Endothelial cell of umbilical vein (primary cell): ENCODE measurements around the gene SELENON. TPM values are rescaled to one million over a fixed set of nuclear protein-coding genes. Genes with fewer than 3 reads are reported as not detected.

Source experiments
- BruUV-seq: library from RNA; stranded (reverse); fragments of 400-500 nt; replicated peaks from 2 replicates; lab custom pipeline; 2021; lab: Mats Ljungman, UMichigan
- CTCF ChIA-PET: fragments of 300-600, 350-600 bp; sonication (Branson Sonifier 250); formaldehyde crosslinking; loops from one replicate; lab custom pipeline; 2021; ENCODE audit warnings: antibody characterized with exemption, inconsistent platforms; lab: Charles Lee
- POLR2A ChIA-PET: fragments of 300-600, 350-600 bp; sonication (Branson Sonifier 250); formaldehyde crosslinking; loops from one replicate; lab custom pipeline; 2021; ENCODE audit warnings: antibody characterized with exemption, inconsistent platforms; lab: Charles Lee
- DNase-seq: peaks from one replicate; pipeline ENCODE4 v3.0.0-alpha.2; 2011; ENCODE audit warnings: low read depth, low spot score
- FAIRE-seq: peaks from 2 replicates; lab custom pipeline; 2011; peaks lifted over from hg19 to GRCh38; lab: Jason Lieb, UNC
- H2AFZ ChIP-seq: 2 replicates; pipeline ENCODE4 v1.6.0; 2012; ENCODE audit warnings: low read depth, low read length, control low read depth, inconsistent platforms
- H3K27ac ChIP-seq: 2 replicates; pipeline ENCODE4 v1.5.1; 2011; ENCODE audit warnings: low read depth, mild to moderate bottlenecking, control low read depth, low read length, moderate library complexity; ENCODE audit not compliant: insufficient read depth
- H3K27me3 ChIP-seq, 2 experiments: 2 replicates each; pipeline versions ENCODE4 v1.6.0 to v1.6.1; 2011; ENCODE audit warnings: low read length in 2 of 2, mixed read lengths in 1 of 2; ENCODE audit not compliant: control insufficient read depth in 2 of 2, insufficient read depth in 2 of 2
- H3K36me3 ChIP-seq, 2 experiments: 2 replicates in 1 of 2; 3 replicates in 1 of 2; pipeline ENCODE4 v1.5.1; 2011; ENCODE audit warnings: low read length in 2 of 2, mild to moderate bottlenecking in 1 of 2, moderate library complexity in 1 of 2; ENCODE audit not compliant: control insufficient read depth in 2 of 2, insufficient read depth in 2 of 2; ENCODE audit errors: extremely low read depth in 1 of 2
- H3K4me1 ChIP-seq: 3 replicates; pipeline ENCODE4 v1.5.1; 2011; ENCODE audit warnings: mild to moderate bottlenecking, low read length; ENCODE audit not compliant: control insufficient read depth, insufficient read depth; ENCODE audit errors: extremely low read depth
- H3K4me2 ChIP-seq: 2 replicates; pipeline ENCODE4 v1.6.1; 2011; ENCODE audit warnings: low read length, control low read depth, mixed read lengths; ENCODE audit not compliant: insufficient read depth
- H3K4me3 ChIP-seq, 3 experiments: fragments of 200-600 bp in 1 of 3; sonication (generic), shearing (Covaris generic) in 1 of 3; replicated peaks in 1 of 3; 2 replicates each; pipeline ENCODE4 v1.5.1; 2011 to 2016; ENCODE audit warnings: control low read depth in 3 of 3, low read length in 3 of 3, mild to moderate bottlenecking in 2 of 3, inconsistent platforms in 1 of 3, low read depth in 1 of 3, moderate library complexity in 1 of 3; ENCODE audit not compliant: insufficient read depth in 1 of 3
- H3K79me2 ChIP-seq: 2 replicates; pipeline ENCODE4 v1.6.0; 2012; ENCODE audit warnings: low read length, inconsistent platforms; ENCODE audit not compliant: control insufficient read depth, insufficient read depth
- H3K9ac ChIP-seq: replicated peaks from 2 replicates; pipeline ENCODE3; 2011; ENCODE audit warnings: low read length, control low read depth; ENCODE audit not compliant: insufficient read depth; ENCODE audit errors: extremely low read depth
- H3K9me1 ChIP-seq: replicated peaks from 3 replicates; pipeline ENCODE4 v1.6.0; 2011; ENCODE audit warnings: mild to moderate bottlenecking, low read length; ENCODE audit not compliant: control insufficient read depth, insufficient read depth; ENCODE audit errors: extremely low read depth
- H3K9me3 ChIP-seq: replicated peaks from 2 replicates; pipeline ENCODE4 v1.5.1; 2012; ENCODE audit warnings: low read length, inconsistent platforms; ENCODE audit not compliant: control insufficient read depth, insufficient read depth
- H4K20me1 ChIP-seq: replicated peaks from 2 replicates; pipeline ENCODE3; 2011; ENCODE audit warnings: mild to moderate bottlenecking, low read length; ENCODE audit not compliant: control insufficient read depth, insufficient read depth; ENCODE audit errors: extremely low read depth
- FOS ChIP-seq: IDR thresholded peaks from 2 replicates; pipeline ENCODE4 v1.6.1; 2011; ENCODE audit warnings: mild to moderate bottlenecking, low read length, moderate library complexity, borderline replicate concordance; ENCODE audit not compliant: insufficient read depth
- GATA2 ChIP-seq: IDR thresholded peaks from 2 replicates; pipeline ENCODE4 v1.7.0; 2011; ENCODE audit warnings: low read depth, mild to moderate bottlenecking, moderate library complexity, mixed read lengths, low read length; ENCODE audit not compliant: insufficient read length, insufficient read depth
- JUN ChIP-seq: IDR thresholded peaks from 2 replicates; pipeline ENCODE4 v1.6.1; 2011; ENCODE audit warnings: borderline replicate concordance, low read depth; ENCODE audit not compliant: insufficient read length, insufficient read depth
- POLR2A ChIP-seq: IDR thresholded peaks from 2 replicates; pipeline ENCODE4 v1.6.1; 2012; ENCODE audit warnings: low read depth, mild to moderate bottlenecking, control low read depth, low read length
- dilution Hi-C: fragments of 300-500 bp; cut with MboI; formaldehyde crosslinking; loops from one replicate; pipeline ENCODE4 v1.15.0; 2019; ENCODE audit warnings: low sequenced_read_pairs; ENCODE audit not compliant: extremely low pct_ligation_motif_present
- intact Hi-C: fragments of 100-400 bp; cut with micrococcal nuclease; formaldehyde crosslinking; loops from one replicate; pipeline ENCODE4 v1.10.0; 2022
- polyA plus RNA-seq, 4 experiments: library from polyadenylated mRNA; depleted of rRNA in 3 of 4; stranded (reverse) in 3 of 4; unstranded in 1 of 4; fragments of >200 nt; gene quantifications; 2 replicates each; pipeline versions ENCODE4 v1.2.1 to v1.2.3, GENCODE V29; 2011 to 2012; ENCODE audit warnings: missing spikeins in 1 of 4
- total RNA-seq: library from RNA; stranded (reverse); gene quantifications from 2 replicates; pipeline ENCODE4 v1.2.3, GENCODE V29; 2021

The SELENON gene
- total and polyA plus RNA-seq, 2 donors (not counting 3 experiments of a cell fraction or from before 2014, with no cell fraction given), result 117 to 182 TPM

DNA sequence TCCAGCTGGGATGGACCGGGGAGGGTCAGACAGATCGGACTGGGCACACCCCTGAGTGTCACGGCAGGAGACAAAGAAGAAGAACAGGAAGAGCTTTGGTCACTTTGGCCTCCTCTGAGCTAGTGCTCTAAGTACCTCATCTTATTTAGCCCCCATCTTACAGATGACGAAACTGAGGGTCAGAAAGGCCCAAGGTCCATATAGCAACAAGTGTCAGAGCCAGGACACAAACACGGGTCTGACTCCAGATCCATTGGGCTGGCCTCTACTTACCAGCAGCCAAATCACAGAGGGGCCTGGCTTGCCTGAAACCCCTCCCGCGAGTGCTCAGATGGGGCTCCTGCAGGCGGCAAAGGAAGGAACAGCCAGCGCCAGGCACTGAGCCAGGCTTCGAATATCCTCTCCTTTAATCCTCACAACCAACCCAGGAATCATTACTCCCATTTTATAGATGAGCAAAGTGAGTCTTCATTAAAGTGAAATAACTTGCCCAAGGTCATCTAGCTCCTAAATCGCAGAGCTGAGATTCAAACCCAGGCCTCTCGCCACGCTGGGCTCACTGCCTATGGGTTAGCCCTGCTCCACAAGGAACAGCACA lies 25.7 kb upstream of the SELENON start:
- H3K27ac ChIP-seq, result no peak overlapping the region
- ChIA-PET CTCF (interaction anchor here (1.8 kb wide), 1 partner anchor 8 kb away, joined by 4 read pairs; no protein-coding TSS in a partner anchor), POLR2A (no interaction called here)
- H3K4me3 ChIP-seq, result no peak overlapping the region
- no peaks in the 10 kb centered on the region for H3K9me3 ChIP-seq
- no peaks in the 10 kb centered on the region for H3K27me3 ChIP-seq
- FAIRE-seq (no peak), DNase-seq (no peak)
- no peaks in the 10 kb centered on the region for H3K79me2 ChIP-seq
- no peaks in the 10 kb centered on the region for H3K36me3 ChIP-seq
- H3K9me1 ChIP-seq, result no peaks in the 10 kb centered on the region
- TF ChIP-seq FOS, result no peak
- H3K4me1 ChIP-seq, result no peaks in the 10 kb centered on the region
- H3K9ac ChIP-seq, result no peak overlapping the region
- H2AFZ ChIP-seq, result no peak overlapping the region
- dilution Hi-C loops (no loop called here), intact Hi-C loops (no loop called here)
- H4K20me1 ChIP-seq, result no peaks in the 10 kb centered on the region
- no peak overlapping the region for H3K4me2 ChIP-seq
- BruUV-seq, result no TSS peak

DNA sequence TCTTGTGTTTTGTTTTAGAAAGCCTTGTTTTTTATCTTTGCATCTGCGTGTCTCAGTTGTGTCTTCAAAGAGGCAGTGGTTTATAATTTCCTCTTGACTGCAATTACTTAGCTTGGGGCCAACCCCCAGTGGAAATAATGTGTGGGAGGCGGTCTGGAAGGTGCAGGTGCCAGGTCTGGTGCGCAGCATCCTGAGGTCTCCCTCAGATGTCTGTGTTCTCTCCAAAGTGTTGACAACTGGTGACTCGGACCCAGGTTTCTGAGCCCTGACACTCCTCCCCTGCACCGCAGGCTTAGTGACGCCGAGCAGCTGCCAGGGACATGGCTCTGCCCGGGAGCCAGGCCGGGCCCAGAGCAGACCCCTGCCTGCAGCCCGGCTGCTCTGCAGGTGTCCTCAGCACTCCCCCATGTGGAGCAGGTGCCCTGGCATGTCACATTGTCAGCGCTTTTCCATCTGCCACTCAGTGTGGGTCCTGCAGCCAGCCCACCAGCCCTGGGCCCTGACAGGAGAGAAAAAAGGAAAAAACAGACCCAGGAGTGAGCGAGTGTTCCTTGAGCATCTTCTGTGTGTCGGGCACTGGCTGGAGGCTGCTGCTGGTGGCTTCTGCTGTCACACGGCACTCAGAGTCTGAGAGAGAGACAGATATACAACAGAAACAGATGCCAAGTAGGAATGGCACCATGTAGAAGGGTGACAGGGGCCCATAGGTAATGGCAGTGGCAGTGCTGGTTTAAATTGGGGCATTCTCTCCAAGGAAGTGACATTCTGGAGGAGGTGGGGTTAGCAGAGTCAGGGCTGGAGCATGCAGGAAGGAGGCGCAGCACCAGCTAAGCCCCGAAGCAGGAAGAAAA lies 24.8 kb upstream of the SELENON start:
- POLR2A ChIA-PET, result no interaction called here
- DNase-seq (no peak), FAIRE-seq (no peak)
- H3K79me2 ChIP-seq, result no peaks in the 10 kb centered on the region
- H3K4me2 ChIP-seq, result no peak overlapping the region
- no TSS peak for BruUV-seq
- H2AFZ ChIP-seq, result no peak overlapping the region
- no peaks in the 10 kb centered on the region for H3K9me3 ChIP-seq
- no peaks in the 10 kb centered on the region for H3K27me3 ChIP-seq
- dilution Hi-C loops, result no loop called here
- intact Hi-C loops, result no loop called here
- H3K9me1 ChIP-seq, result no peaks in the 10 kb centered on the region
- TF ChIP-seq GATA2 (no peak), FOS (no peak), POLR2A (no peak), JUN (no peak)
- no peaks in the 10 kb centered on the region for H3K4me1 ChIP-seq
- H3K36me3 ChIP-seq, result no peaks in the 10 kb centered on the region
- no peaks in the 10 kb centered on the region for H4K20me1 ChIP-seq
- CTCF ChIA-PET, result interaction anchor here (1.5 to 1.8 kb wide), 2 partner anchors 9 to 10 kb away, joined by 4 read pairs; no protein-coding TSS in a partner anchor
- H3K27ac ChIP-seq, result no peak overlapping the region
- H3K9ac ChIP-seq, result no peak overlapping the region
- no peak overlapping the region for H3K4me3 ChIP-seq
